Bronchial epithelial cell (primary cell): ENCODE results near the gene DTX3L. TPM values are rescaled to one million over a fixed set of nuclear protein-coding genes. Genes with fewer than 3 reads are reported as not detected.
A peak's percentile ranks its signal among the peaks of the same experiment; 100 is the strongest.

Experiments
- DNase-seq: peaks from one replicate; pipeline ENCODE4 v3.0.0-alpha.2; 2010; ENCODE audit warnings: low read depth
- FAIRE-seq: peaks from 2 replicates; lab custom pipeline; 2011; peaks lifted over from hg19 to GRCh38; lab: Jason Lieb, UNC
- H3K27me3 ChIP-seq: 2 replicates; pipeline ENCODE4 v1.5.1; 2011; ENCODE audit warnings: low read length; ENCODE audit not compliant: control insufficient read depth, insufficient read depth
- H3K36me3 ChIP-seq: 2 replicates; pipeline ENCODE4 v1.5.1; 2011; ENCODE audit warnings: low read length; ENCODE audit not compliant: control insufficient read depth, insufficient read depth
- H3K4me3 ChIP-seq: 2 replicates; pipeline ENCODE4 v1.5.1; 2011; ENCODE audit warnings: mild to moderate bottlenecking, low read depth, low read length, control low read depth
- total RNA-seq: library from RNA; depleted of rRNA; stranded (reverse); fragments of >200 nt; gene quantifications from 2 replicates; pipeline ENCODE4 v1.2.1, GENCODE V29; 2014
- TF ChIP-seq, protein P1 (sequence below): IDR thresholded peaks from 2 replicates; pipeline ENCODE4 v1.5.1; 2011; ENCODE audit warnings: mild to moderate bottlenecking, moderate library complexity, low read length, control low read depth, inconsistent platforms; ENCODE audit not compliant: insufficient read depth, severe bottlenecking

DTX3L gene
- total RNA-seq, 1 donor from 2014 or later = 5.0 TPM

DNA sequence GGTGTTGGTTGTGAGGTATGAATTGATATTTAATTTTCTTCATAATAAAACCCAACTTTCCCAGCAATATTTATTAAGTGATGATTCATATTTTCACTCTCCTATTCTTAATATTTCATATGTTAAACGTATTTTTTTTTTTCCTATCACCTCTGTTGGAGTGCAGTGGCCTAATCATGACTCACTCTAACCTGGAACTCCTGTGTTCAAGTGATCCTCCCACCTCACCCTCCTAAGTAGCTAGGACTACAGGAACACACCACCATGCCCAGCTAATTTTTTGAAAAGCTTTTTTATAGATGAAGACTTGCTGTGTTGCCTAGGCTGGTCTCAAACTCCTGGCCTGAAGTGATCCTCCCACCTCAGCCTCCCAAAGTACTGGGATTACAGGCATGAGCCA lies 22.0 kb downstream of the DTX3L start:
- no peak overlapping the region for H3K4me3 ChIP-seq
- no peaks in the 10 kb centered on the region for H3K36me3 ChIP-seq
- no peak for FAIRE-seq
- peak; percentile 83 for DNase-seq
- H3K27me3 ChIP-seq = no peaks in the 10 kb centered on the region
- TF ChIP-seq, protein P1, sequence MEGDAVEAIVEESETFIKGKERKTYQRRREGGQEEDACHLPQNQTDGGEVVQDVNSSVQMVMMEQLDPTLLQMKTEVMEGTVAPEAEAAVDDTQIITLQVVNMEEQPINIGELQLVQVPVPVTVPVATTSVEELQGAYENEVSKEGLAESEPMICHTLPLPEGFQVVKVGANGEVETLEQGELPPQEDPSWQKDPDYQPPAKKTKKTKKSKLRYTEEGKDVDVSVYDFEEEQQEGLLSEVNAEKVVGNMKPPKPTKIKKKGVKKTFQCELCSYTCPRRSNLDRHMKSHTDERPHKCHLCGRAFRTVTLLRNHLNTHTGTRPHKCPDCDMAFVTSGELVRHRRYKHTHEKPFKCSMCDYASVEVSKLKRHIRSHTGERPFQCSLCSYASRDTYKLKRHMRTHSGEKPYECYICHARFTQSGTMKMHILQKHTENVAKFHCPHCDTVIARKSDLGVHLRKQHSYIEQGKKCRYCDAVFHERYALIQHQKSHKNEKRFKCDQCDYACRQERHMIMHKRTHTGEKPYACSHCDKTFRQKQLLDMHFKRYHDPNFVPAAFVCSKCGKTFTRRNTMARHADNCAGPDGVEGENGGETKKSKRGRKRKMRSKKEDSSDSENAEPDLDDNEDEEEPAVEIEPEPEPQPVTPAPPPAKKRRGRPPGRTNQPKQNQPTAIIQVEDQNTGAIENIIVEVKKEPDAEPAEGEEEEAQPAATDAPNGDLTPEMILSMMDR = no peak

DNA sequence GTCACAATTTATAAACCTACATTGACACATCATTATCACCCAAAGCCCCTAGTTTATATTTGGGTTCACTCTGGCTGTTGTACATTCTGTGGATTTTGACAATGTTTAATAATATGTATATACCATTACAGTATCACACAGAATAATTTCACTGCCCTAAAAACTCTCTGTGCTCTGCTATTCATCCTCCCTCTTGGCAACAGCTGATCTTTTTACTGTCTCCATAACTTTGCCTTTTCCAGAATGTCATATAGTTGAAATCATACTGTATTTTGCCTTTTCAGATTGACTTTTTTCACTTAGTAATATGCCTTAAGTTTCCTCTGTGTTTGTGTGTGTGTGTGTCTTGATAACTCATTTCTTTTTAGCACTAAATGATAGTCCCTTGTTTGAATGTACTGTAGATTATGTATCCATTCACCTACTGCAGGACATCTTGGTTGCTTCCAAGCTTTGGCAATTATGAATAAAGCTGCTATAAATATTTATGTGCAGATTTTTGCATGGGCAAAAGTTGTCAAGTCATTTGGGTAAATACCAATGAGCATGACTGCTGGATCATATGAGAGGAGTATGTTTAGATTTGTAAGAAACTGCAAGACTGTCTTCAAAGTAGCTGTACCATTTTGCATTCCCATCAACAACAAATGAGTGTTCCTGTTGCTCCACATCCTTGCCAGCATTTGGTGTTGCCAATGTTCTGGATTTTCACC lies 22.8 kb downstream of the DTX3L start:
- H3K36me3 ChIP-seq = no peaks in the 10 kb centered on the region
- no peak overlapping the region for H3K4me3 ChIP-seq
- DNase-seq (no peak), FAIRE-seq (no peak)
- TF ChIP-seq, protein P1 = no peak
- no peaks in the 10 kb centered on the region for H3K27me3 ChIP-seq

DNA sequence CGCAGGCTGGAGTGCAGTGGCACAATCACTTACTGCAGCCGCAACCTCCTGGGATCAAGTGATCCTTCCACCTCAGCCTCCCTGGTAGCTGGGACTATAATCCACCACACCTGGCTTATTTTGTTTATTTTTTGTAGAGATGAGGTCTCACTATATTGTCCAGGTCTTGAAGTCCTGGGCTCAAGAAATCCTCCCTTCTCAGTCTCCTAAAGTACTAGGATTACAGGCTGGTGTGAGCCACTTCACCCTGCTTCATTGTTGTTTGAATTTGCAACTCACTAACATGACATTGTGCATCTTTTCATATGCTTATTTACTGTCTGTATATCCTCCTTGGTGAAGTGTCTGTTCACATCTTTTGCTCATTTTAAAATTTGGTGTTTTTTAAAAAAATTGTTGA lies 23.4 kb downstream of the DTX3L start:
- TF ChIP-seq, protein P1 = no peak
- H3K4me3 ChIP-seq = no peak overlapping the region
- no peaks in the 10 kb centered on the region for H3K27me3 ChIP-seq
- DNase-seq (no peak), FAIRE-seq (no peak)
- no peaks in the 10 kb centered on the region for H3K36me3 ChIP-seq

DNA sequence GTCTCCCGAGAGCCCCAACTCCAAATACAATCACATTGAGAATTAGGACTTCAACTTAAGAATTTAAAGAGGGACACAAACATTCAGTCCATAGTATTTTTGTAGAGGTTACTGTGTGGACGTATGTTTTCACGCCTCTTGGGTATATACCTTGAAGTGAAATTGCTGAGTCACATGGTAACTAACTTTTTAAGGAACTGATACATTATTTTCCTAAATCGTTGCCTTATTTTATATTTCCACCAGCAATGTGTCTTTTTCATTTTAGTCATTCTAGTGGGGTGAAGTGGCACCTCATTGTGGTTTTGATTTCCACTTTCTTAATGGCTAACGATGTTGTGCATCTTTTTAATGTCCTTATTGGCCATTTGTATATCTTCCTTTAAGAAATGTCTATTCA lies 25.2 kb downstream of the DTX3L start:
- Histone ChIP-seq H3K27me3 (no peaks in the 10 kb centered on the region), H3K4me3 (no peak overlapping the region), H3K36me3 (no peaks in the 10 kb centered on the region)
- no peak for DNase-seq
- no peak for FAIRE-seq
- TF ChIP-seq, protein P1 = no peak

DNA sequence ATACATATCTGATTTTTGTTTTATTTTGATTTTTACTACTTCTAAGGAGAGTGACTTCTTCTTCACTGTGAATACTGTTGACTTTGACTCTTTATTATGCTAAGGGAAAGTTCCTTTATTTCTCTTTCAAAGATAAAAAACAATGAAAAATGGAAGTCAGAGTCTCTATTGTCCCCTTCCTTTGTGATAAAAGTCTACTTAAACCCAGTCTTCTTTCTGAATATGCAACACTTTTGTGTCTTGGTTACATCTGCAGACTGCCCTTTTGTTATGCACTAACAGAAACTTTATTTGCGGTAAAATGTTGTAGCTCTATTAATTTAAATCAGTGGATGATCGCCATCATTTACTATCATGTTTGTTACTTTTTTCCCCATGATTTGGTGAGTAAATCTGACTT lies 26.5 kb downstream of the DTX3L start:
- DNase-seq = no peak
- Histone ChIP-seq H3K27me3 (no peaks in the 10 kb centered on the region), H3K4me3 (no peak overlapping the region), H3K36me3 (no peaks in the 10 kb centered on the region)
- TF ChIP-seq, protein P1 = no peak
- FAIRE-seq = no peak

DNA sequence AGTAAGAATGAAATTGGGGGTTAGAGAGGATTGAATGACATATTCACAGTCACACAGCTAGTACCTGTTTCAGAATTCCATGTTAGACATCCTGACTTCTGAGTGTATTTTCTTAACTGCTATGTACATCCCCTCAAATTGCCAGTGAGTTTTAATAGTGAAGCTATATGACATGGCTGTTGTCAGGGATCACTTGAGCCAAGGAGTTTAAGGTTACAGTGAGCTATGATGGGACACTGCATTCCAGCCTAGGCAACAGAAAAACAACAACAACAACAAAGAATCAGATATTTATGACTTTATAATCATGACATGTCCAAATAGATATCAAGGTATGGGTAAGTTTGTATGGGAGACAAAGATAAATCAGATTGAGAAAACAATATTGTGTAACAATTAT lies 29.9 kb downstream of the DTX3L start:
- Histone ChIP-seq H3K4me3 (no peak overlapping the region), H3K27me3 (no peaks in the 10 kb centered on the region), H3K36me3 (no peaks in the 10 kb centered on the region)
- FAIRE-seq = no peak
- no peak for DNase-seq
- TF ChIP-seq, protein P1 = no peak
